Measurements from ENCODE around the gene DCTN2.

DCTN2 gene

DNA sequence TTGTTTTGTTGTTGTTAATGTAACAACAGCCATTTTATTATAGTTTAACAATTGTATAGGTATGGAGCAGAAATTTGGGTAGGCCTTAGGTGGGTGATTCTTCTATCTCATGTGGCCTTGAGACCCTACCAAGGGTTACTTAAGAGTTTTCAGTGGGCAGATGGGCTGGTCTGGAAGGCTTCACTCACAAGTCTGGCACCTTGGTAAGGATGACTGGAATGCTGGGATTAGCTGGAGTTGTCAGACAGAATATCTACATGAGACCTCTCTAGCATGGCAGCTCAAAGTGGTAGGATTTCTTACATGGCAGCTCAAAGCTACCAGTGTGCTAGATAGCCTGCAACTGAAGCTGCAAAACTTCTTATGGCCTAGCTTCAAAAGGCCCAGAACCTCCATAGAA is 61.3 kb downstream of the DCTN2 start:
- no peak for DNase-seq

DNA sequence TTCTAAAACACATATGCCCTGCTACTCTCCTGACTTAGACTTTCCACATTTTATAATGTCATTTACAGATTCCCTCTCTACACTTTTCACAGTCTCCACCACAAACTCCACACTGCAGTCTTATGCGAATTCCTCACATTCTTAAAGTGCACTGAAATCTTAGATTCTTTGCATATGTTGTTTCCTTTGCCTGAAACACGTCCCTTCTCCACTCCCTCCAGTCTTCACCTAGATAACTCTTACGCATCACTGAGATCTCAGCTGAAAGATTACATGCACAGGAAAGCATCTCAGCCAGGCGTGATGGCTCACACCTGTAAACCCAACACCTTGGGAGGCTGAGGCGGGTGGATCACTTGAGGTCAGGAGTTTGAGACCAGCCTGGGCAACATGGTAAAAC is 63.5 kb downstream of the DCTN2 start:
- DNase-seq, result no peak

DNA sequence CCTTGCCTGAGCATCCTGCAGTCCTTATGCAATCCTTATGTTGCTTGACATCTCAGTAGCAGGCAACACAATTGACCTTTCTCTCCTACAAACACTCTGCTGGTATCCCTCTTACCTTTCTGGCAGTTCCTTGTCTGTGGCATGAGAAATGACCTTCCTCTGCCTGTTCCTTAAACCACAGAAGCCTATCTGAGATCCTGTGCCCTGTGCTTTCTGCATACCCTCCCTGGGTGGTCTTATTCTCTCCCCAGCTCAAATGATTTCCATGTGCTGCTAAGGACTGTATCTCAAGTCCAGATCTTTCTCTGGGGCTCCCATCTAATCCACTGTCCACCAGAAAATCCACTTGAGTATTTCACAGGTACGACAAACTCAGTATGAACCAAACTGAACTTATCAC is 65.3 kb downstream of the DCTN2 start:
- DNase-seq, result no peak
